Measurements from ENCODE around the gene RBM6. TPM values are rescaled to one million over a fixed set of nuclear protein-coding genes. Genes with fewer than 3 reads are reported as not detected.
"Not testable (repeated sequence)": the region's sequence is repeated elsewhere in the genome, so short reads cannot be mapped to it uniquely, and the experiment has no call there.

The RBM6 gene
- total and polyA plus RNA-seq, 2 experiments from 2014 or later: 66.6 to 97.6 TPM

GRCh38 chr3:49917806-49918590 is 22.0 kb upstream of the RBM6 start:
- not testable (repeated sequence) for H3K79me2 ChIP-seq (replicated peaks; ENCODE audit: insufficient read depth); H3K27me3 ChIP-seq (ENCODE audit: insufficient read depth); H3K27ac Mint-ChIP-seq; H3K4me2 ChIP-seq; H4K20me1 ChIP-seq (replicated peaks; ENCODE audit: insufficient read depth); H3K36me3 ChIP-seq (ENCODE audit: insufficient read depth); H3K9me3 Mint-ChIP-seq; H3K4me1 Mint-ChIP-seq; H3K4me3 ChIP-seq; DNase-seq (ENCODE audit: low spot score); H3K36me3 Mint-ChIP-seq (ENCODE audit: low read depth); H3K9me2 ChIP-seq (ENCODE audit: insufficient read depth); ATAC-seq; H3K27ac ChIP-seq (ENCODE audit: low read depth); H2AFZ ChIP-seq; H3K4me3 Mint-ChIP-seq; H3F3A ChIP-seq (replicated peaks; ENCODE audit: low read depth); H3K27me3 Mint-ChIP-seq (ENCODE audit: insufficient read depth, low read depth, poor library complexity); H3K4me1 ChIP-seq (ENCODE audit: insufficient read depth)

GRCh38 chr3:49924683-49925082 is 15.3 kb upstream of the RBM6 start:
- no peak for TF ChIP-seq CTCF (conservative IDR thresholded peaks at IDR 0.05; ENCODE audit: low read depth in 2 of 2)
- no peak for TF ChIP-seq REST (IDR thresholded peaks at IDR 0.05; ENCODE audit: unreplicated experiment)
- no peak for TF ChIP-seq POLR2AphosphoS5 (IDR thresholded peaks at IDR 0.05; ENCODE audit: low read depth)
- TF ChIP-seq, protein P1, sequence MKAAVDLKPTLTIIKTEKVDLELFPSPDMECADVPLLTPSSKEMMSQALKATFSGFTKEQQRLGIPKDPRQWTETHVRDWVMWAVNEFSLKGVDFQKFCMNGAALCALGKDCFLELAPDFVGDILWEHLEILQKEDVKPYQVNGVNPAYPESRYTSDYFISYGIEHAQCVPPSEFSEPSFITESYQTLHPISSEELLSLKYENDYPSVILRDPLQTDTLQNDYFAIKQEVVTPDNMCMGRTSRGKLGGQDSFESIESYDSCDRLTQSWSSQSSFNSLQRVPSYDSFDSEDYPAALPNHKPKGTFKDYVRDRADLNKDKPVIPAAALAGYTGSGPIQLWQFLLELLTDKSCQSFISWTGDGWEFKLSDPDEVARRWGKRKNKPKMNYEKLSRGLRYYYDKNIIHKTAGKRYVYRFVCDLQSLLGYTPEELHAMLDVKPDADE (IDR thresholded peaks at IDR 0.05): no peak
- no peak for TF ChIP-seq ZNF114 (CRISPR knock-in tag; IDR thresholded peaks at IDR 0.05)
- TF ChIP-seq STAT1 (IDR thresholded peaks at IDR 0.05; ENCODE audit: unreplicated experiment): no peak
- TF ChIP-seq CREB1 (CRISPR knock-in tag; IDR thresholded peaks at IDR 0.05; ENCODE audit: low read depth): no peak
- TF ChIP-seq ZNF462 (CRISPR knock-in tag; IDR thresholded peaks at IDR 0.05): no peak

More at GRCh38 chr3:49924683-49925082, 15.3 kb upstream of the RBM6 start:
- H3K4me3 Mint-ChIP-seq: no peak overlapping the region
- H3K4me1 Mint-ChIP-seq: peaks cover 7% of the 10 kb centered on the region; the same call in 2 of the 3 replicates
- no peaks in the 10 kb centered on the region for H3K9me2 ChIP-seq (ENCODE audit: insufficient read depth)
- no peaks in the 10 kb centered on the region for H3K79me2 ChIP-seq (replicated peaks; ENCODE audit: insufficient read depth)
- H3K9me3 Mint-ChIP-seq: no peaks in the 10 kb centered on the region
- H3F3A ChIP-seq (replicated peaks; ENCODE audit: low read depth): 0 out of 2 replicates have a peak, but pooled peaks cover 5% of the 10 kb centered on the region
- no peak overlapping the region for H3K27ac Mint-ChIP-seq
- H3K27me3 Mint-ChIP-seq (ENCODE audit: insufficient read depth, low read depth, poor library complexity): peaks cover 6% of the 10 kb centered on the region
- no peak overlapping the region for H3K27ac ChIP-seq (ENCODE audit: low read depth)
- H3K4me3 ChIP-seq: no peak overlapping the region
- H3K36me3 ChIP-seq (ENCODE audit: insufficient read depth): no peaks in the 10 kb centered on the region
- H3K4me1 ChIP-seq (ENCODE audit: insufficient read depth): peaks cover 7% of the 10 kb centered on the region; the same call in 1 of the 2 replicates
- DNase-seq (ENCODE audit: low spot score) (no peak), ATAC-seq (no peak)
- no peak overlapping the region for H3K4me2 ChIP-seq
- no peak overlapping the region for H2AFZ ChIP-seq
- no peaks in the 10 kb centered on the region for H3K27me3 ChIP-seq (ENCODE audit: insufficient read depth)
- H3K36me3 Mint-ChIP-seq (ENCODE audit: low read depth): no peaks in the 10 kb centered on the region
- no peaks in the 10 kb centered on the region for H4K20me1 ChIP-seq (replicated peaks; ENCODE audit: insufficient read depth)

All from GM23338 (cell line).